Stomach (tissue), 9 donors: ENCODE data around the gene WNT9B. TPM values are rescaled to one million over a fixed set of nuclear protein-coding genes. Genes with fewer than 3 reads are reported as not detected.
A peak's percentile ranks its signal among the peaks of the same experiment; 100 is the strongest.
"Not testable (repeated sequence)": the region's sequence is repeated elsewhere in the genome, so short reads cannot be mapped to it uniquely, and the experiment has no call there.

ENCODE experiments used
- DNase-seq, 2 donors: peaks; one replicate each; pipeline versions ENCODE4 v3.0.0 to v3.0.0-alpha.2; 2013 to 2019
- H3K27ac ChIP-seq, 5 donors: fragments of 200-600 bp in 4 of 5; sonication (generic) in 4 of 5; one replicate each; pipeline ENCODE4 v1.5.1; 2013 to 2019; ENCODE audit warnings: mild to moderate bottlenecking in 1 of 5, moderate library complexity in 1 of 5
- H3K27me3 ChIP-seq, 3 donors: fragments of 200-600 bp; sonication (generic); one replicate each; pipeline ENCODE4 v1.5.1; 2017 to 2019; ENCODE audit warnings: mixed run types in 1 of 3
- H3K36me3 ChIP-seq, 4 donors: fragments of 200-600 bp; sonication (generic); 1 replicate in 3 of 4; 2 replicates in 1 of 4; pipeline ENCODE4 v1.5.1; 2016 to 2019
- H3K4me1 ChIP-seq, 4 donors: fragments of 200-600 bp; sonication (generic); one replicate each; pipeline ENCODE4 v1.5.1; 2016 to 2019
- H3K4me3 ChIP-seq, 4 donors: fragments of 200-600 bp; sonication (generic) in 3 of 4; one replicate each; pipeline ENCODE4 v1.5.1; 2016 to 2019; ENCODE audit warnings: mild to moderate bottlenecking in 1 of 4
- H3K9me3 ChIP-seq, 4 donors: fragments of 200-600 bp; sonication (generic); one replicate each; pipeline ENCODE4 v1.5.1; 2016 to 2019
- EP300 ChIP-seq: sonication (generic); formaldehyde crosslinking; IDR thresholded peaks from one replicate; pipeline ENCODE4 v1.6.1; 2017; ENCODE audit warnings: antibody characterized with exemption
- POLR2A ChIP-seq, 4 donors: fragments of 450-650 bp; IDR thresholded peaks; one replicate each; pipeline ENCODE4 v1.6.1; 2016; ENCODE audit warnings: antibody characterized with exemption in 4 of 4, control low read depth in 2 of 4, mild to moderate bottlenecking in 1 of 4, moderate library complexity in 1 of 4
- POLR2AphosphoS5 ChIP-seq, 3 donors: sonication (generic); formaldehyde crosslinking; IDR thresholded peaks; one replicate each; pipeline ENCODE4 v1.6.1; 2016; ENCODE audit warnings: antibody characterized with exemption in 3 of 3
- WGBS, 5 donors: extraction: QIAGEN DNeasy Blood & Tissue Kit in 3 of 5; methylation state at CpG; one replicate each; pipeline versions ENCODE4 v1.1.5 to v1.1.7; 2013 to 2018; 5-methylcytosine and 5-hydroxymethylcytosine counted together
- intact Hi-C: fragments of 100-400 bp; cut with DNase I; formaldehyde crosslinking; loops from one replicate; pipeline ENCODE4 v1.15.1; 2023; ENCODE audit warnings: low total_unique reads
- polyA plus RNA-seq, 3 donors: library from polyadenylated mRNA; stranded (reverse); fragments of 200-250 nt; gene quantifications; one replicate each; pipeline ENCODE4 v1.2.3, GENCODE V29; 2013
- total RNA-seq, 5 donors: library from RNA; depleted of rRNA; stranded (reverse); fragments of >200 nt; gene quantifications; one replicate each; pipeline versions ENCODE4 v1.1.0 to v1.2.3, GENCODE V29; 2014 to 2016
- TF ChIP-seq, protein P1 (sequence below), 7 experiments: fragments of 450-650 bp in 4 of 7; fragments of 200-600 bp in 3 of 7; sonication (generic) in 3 of 7; IDR thresholded peaks; one replicate each; pipeline ENCODE4 v1.5.1; 2016 to 2019; ENCODE audit warnings: antibody characterized with exemption in 7 of 7, control low read depth in 2 of 7, mild to moderate bottlenecking in 1 of 7
- donor health status: healthy with polysubstance abuse.
- donor health status: Bipolar disorder and iron deficiency.
- donor health status: healthy.

Gene WNT9B
- total and polyA plus RNA-seq, 8 donors = 0.05 TPM; not detected in 7

DNA sequence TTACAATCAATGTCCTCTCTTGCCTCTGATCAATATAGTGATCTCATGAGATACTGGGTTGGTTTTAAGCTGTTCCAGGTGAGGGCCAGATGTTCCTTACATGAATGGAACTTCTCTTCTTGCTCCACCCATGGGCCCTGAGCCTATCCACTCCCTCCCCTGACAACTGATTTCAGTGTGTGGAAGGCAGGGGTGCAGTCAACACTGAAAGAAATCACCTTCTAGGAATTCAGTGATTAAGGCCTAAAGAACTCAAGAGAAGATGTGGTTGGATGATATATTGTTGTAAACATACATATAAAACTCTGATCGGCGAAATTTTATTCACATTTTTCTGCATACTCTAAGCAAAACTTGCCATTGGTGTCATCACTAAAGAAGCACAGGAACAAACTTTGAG is 64.8 kb downstream of the WNT9B start:
- 79 to 92% (median 90%) methylated on average over 2 of the region's 2 CpGs for WGBS, 5 donors
- Histone ChIP-seq H3K27me3 (peaks cover 0 to 7% (median 0%) of the 10 kb centered on the region in 3 donors), H3K4me1 (no peaks in the 10 kb centered on the region), H3K36me3 (no peaks in the 10 kb centered on the region), H3K9me3 (no peaks in the 10 kb centered on the region), H3K4me3 (no peak overlapping the region), H3K27ac (no peak overlapping the region)
- no peak for DNase-seq
- TF ChIP-seq POLR2AphosphoS5 (IDR thresholded peaks at IDR 0.05) (no peak), POLR2A (IDR thresholded peaks at IDR 0.05) (no peak), EP300 (no peak)
- TF ChIP-seq, protein P1, sequence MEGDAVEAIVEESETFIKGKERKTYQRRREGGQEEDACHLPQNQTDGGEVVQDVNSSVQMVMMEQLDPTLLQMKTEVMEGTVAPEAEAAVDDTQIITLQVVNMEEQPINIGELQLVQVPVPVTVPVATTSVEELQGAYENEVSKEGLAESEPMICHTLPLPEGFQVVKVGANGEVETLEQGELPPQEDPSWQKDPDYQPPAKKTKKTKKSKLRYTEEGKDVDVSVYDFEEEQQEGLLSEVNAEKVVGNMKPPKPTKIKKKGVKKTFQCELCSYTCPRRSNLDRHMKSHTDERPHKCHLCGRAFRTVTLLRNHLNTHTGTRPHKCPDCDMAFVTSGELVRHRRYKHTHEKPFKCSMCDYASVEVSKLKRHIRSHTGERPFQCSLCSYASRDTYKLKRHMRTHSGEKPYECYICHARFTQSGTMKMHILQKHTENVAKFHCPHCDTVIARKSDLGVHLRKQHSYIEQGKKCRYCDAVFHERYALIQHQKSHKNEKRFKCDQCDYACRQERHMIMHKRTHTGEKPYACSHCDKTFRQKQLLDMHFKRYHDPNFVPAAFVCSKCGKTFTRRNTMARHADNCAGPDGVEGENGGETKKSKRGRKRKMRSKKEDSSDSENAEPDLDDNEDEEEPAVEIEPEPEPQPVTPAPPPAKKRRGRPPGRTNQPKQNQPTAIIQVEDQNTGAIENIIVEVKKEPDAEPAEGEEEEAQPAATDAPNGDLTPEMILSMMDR (IDR thresholded peaks at IDR 0.05) = no peak
- intact Hi-C loops = no loop called here

DNA sequence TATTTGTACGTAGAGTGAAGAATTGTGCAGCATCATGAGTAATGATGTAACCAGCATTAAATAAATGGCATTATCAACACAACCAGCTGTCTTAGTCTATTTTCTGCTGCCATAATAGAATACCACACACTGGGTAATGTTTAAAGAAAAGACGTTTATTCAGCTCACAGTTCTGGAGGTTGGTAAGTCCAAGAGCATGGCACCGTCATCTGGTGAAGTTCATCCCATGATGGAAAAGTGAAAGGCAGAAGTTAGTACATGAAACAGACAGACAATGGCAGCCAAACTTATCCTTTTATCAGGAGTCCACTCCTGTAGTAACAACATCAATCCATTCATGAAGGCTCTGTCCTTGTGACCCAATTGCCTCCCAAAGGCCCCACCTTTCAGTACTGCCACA is 65.2 kb downstream of the WNT9B start:
- no peak overlapping the region for H3K27ac ChIP-seq
- 86 to 93% (median 88%) methylated on average over 3 of the region's 3 CpGs for WGBS, 5 donors
- H3K4me3 ChIP-seq = no peak overlapping the region
- peaks cover 0 to 7% (median 0%) of the 10 kb centered on the region in 3 donors for H3K27me3 ChIP-seq
- no peaks in the 10 kb centered on the region for H3K9me3 ChIP-seq
- no peak for DNase-seq
- H3K4me1 ChIP-seq = no peaks in the 10 kb centered on the region
- intact Hi-C loops = no loop called here
- TF ChIP-seq POLR2AphosphoS5 (IDR thresholded peaks at IDR 0.05) = no peak
- H3K36me3 ChIP-seq = no peaks in the 10 kb centered on the region

- intact Hi-C loops = no loop called here
- TF ChIP-seq EP300 (no peak), POLR2AphosphoS5 (IDR thresholded peaks at IDR 0.05) (no peak), POLR2A (IDR thresholded peaks at IDR 0.05) (no peak)
- TF ChIP-seq, protein P1 (IDR thresholded peaks at IDR 0.05) = no peak
- H3K27ac ChIP-seq = no peak overlapping the region
- H3K9me3 ChIP-seq = no peaks in the 10 kb centered on the region
- DNase-seq = no peak
- no peaks in the 10 kb centered on the region for H3K36me3 ChIP-seq
- peaks cover 0 to 5% (median 0%) of the 10 kb centered on the region in 3 donors for H3K27me3 ChIP-seq
- no peak overlapping the region for H3K4me3 ChIP-seq
- peaks cover 0 to 2% (median 0%) of the 10 kb centered on the region in 4 donors for H3K4me1 ChIP-seq
These were observed 65.7 kb downstream of the WNT9B start for GRCh38 chr17:46917041-46917440.

- WGBS, 5 donors = 59 to 79% (median 72%) methylated on average over 4 of the region's 4 CpGs
- H3K4me1 ChIP-seq = peaks cover 0 to 7% (median 2%) of the 10 kb centered on the region in 4 donors
- H3K27me3 ChIP-seq = no peaks in the 10 kb centered on the region
- no peaks in the 10 kb centered on the region for H3K9me3 ChIP-seq
- H3K36me3 ChIP-seq = no peaks in the 10 kb centered on the region
- intact Hi-C loops = no loop called here
- TF ChIP-seq, protein P1 (IDR thresholded peaks at IDR 0.05) = no peak
- TF ChIP-seq EP300 = no peak
- no peak for TF ChIP-seq POLR2A (IDR thresholded peaks at IDR 0.05)
- TF ChIP-seq POLR2AphosphoS5 (IDR thresholded peaks at IDR 0.05) = no peak
- DNase-seq = no peak
- no peak overlapping the region for H3K4me3 ChIP-seq
- no peak overlapping the region for H3K27ac ChIP-seq
These were observed 66.1 kb downstream of the WNT9B start for GRCh38 chr17:46917516-46917915.

GRCh38 chr17:46921962-46922361 is 70.6 kb downstream of the WNT9B start:
- H3K9me3 ChIP-seq, H3K27ac ChIP-seq, H3K27me3 ChIP-seq, intact Hi-C loops, DNase-seq, H3K36me3 ChIP-seq: not testable (repeated sequence)
- 73 to 88% (median 81%) methylated on average over 4 of the region's 4 CpGs for WGBS, 5 donors
- Histone ChIP-seq H3K4me3 (peak overlapping the region; percentile 80 to 93 (median 88)), H3K4me1 (peaks cover 19 to 41% (median 36%) of the 10 kb centered on the region in 4 donors)
